Stimulated activated CD8-positive, alpha-beta memory T cell treated with anti-CD3 and anti-CD28 coated beads, Interleukin-4, amount 100 ng/mL, for 1 hour (primary cell): ENCODE measurements around the gene MAP2K2.

Source experiments
- DNase-seq, 2 donors: peaks; one replicate each; pipeline ENCODE4 v3.0.0-alpha.2; 2020; ENCODE audit warnings: low read depth in 2 of 2, low spot score in 1 of 2

Gene MAP2K2

DNA sequence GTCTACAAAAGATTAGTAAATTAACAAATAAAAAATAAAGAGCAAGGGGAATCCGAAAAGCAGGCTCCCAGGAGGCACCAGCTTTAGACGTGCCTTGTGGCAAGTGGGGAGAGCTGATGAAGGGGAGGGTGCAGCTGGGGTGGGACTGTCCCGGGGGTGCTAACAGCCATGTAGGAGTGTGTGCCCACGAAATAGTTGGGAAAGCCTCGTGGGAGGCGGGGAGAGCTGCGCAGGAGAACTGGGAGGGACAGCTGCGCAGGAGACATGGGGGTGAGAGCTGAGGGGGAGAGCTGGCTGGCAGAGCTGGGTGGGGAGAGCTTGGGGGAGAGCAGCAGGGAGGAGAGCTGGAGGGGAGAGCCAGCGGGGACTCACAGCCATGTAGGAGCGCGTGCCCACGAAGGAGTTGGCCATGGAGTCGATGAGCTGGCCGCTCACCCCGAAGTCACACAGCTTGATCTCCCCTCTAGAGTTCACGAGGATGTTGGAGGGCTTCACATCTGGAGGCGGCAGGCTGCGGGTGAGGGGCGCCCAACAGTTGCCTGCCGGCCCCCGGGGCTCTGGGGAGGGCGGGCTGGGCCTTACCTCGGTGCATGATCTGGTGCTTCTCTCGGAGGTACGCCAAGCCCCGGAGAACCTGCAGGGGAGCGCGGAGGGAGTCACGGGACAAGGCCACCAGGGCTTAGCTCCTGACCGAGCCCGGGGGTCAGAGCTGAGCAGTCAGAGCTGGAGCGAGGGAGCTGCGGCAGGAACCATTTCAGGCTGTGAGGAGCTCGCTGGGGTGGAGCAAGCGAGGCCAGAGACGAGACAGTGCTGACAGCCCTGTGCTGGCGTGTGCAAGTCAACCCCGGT lies 23.1 kb downstream of the MAP2K2 start:
- no peak for DNase-seq

DNA sequence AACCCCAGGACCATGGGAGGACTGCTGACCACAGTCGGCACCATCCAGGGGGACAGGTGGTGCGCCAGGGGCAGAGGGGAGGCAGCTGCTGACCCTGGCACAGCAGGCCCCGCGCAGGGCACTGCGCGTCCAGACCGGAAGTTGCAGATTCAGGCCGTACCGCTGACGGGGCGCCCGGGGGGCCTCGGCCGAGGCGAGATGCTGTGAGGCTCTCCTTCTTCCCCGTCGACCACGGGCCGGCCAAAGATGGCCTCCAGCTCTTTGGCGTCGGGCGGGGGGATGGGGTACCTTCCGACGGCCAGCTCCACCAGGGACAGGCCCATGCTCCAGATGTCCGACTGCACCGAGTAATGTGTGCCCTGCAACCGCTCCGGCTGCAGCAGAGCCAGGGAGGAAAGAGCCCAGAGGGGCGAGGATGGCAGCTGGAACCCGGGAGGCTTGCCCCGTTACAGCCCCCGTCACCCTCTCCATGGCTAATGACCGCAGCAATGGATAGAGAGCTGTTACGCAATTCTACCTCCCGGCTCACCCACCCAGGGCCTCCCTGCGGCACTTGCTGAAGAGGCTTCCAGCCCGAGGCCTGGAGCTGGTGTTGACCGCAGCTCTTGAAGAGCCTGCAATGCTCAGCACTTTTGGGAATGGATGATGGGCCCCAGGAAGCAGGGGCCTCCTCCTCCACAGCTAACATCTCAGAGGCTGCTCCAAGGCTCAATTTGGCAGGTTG lies 24.7 kb downstream of the MAP2K2 start:
- no peak for DNase-seq

DNA sequence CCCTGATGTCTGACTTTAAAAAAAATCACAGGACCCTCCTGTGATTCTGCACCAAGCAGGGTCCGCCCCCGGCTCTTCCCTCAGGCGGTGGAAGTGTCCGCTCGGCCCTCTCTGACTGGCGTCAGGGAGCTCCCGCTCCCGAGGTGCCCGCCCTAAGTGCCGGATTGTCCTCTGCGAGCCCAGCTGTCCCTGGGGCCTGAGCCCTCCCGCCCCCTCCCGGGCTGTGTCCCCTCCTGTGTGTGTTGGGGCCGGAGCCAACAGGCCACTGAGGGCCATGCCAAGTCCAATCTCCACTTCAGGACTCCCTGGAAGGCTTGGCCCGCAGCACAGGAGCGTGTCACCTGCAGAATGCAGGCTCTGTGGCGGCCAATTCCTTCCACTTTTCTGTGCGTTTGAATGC lies 25.4 kb downstream of the MAP2K2 start:
- DNase-seq = no peak

DNA sequence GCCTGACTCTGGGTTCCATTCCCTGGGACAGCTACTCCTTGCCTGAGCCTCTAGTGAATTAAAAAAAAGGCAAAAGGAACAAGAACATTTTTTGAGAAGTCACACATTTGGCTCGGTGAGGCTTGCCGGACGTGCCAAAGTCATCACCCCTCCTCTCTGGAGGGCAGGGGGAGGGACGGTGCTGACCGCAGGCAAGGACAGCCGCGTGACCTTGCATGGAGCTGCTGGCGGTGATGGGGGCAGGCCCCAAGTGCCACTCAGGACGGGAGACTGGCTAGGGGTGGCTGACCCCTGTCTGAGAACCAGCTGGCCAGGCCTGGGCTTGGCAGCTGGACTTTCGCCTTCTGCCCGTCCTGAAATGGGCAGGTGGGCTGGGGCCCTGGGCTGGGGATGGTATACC lies 26.4 kb downstream of the MAP2K2 start:
- no peak for DNase-seq

DNA sequence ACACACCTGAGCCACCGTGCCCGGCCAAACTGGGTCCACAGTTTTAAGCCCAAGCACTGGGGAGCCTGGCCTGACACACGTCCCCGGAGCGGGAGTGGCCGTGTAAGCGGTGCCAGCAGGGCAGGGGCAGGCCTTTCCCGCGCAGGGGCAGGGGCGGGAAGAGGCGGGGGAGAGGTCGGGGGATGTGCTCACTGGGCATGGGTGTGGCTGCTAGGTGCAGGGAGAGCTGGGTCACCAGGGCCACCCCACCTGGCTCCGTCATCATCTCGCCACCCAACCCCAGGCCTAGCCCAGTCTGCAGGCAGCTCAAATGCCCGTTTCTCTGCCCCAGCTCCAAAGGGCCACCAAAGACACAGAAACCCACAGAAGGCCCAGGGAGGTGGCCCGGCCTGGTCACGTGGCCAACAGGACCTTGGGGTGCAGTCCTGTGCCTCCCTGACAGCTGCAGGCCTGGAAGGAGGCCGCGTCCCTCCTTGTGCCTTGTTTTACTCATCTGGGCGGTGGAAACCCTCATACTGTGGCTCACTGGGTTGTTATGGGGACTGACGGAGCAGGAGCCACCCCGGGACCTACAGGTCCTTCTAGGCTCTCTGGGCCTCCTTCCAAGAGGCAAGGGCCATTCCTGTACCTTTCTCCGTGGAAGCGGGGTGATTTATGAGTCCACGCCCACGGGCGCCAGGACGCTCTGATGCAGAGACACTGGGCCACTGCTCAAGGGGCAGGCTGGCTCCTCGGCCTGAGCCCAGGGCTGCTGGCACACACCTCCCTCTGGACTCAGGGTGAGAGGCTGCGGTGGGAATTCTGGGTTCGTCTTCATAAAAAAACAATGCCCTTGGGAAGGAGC lies 27.7 kb downstream of the MAP2K2 start:
- no peak for DNase-seq

DNA sequence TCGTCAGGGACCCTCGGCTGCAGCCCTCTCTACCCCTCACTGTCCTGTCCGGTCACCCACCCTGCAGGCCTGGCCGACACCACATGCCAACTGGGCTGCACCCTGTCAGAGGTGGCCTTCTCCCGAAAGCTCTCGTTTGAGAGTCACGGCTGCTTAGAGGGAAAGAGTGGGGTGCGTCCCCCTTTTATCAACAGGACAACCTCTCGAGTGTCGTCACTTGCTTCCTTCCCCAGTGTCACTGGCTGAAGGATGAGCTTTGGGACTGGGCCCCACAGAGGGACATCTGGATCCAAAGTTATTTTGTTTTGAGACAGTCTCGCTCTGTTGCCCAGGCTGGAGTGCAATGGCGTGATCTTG lies 28.5 kb downstream of the MAP2K2 start:
- DNase-seq = no peak

DNA sequence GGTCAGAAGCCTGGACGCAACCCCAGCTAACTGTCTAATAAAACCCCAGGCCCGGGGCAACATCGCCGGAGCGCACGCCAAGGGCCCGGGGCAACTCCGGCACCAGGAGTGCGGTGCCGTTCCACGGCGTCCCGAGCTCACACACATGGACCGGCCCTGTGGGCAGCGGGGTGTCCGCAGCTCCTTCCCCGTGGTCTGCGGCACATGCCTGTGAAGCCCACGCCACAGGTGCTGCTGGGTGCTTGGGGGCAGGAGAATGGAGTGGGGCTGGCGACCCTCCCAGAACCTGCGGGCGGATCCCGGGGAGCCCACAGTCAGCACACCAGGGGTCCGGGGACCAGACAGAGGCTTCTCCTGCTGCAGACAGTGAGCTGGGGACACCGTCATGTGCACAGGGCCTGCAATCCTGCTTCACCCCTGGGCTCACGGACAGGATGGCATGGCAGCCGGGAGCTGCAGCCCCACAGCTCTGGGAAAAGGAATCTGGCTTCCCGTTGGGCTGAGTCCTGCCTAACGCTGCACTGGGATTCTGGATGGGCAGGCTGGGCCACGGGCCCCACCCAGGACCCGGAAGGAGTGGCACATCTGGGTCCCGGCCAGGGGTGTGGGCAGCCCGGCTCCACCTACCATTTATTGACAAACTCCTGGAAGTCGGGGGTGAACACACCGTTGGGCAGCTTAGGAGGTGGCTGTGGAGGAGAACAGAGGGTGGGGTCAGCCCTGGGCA lies 29.0 kb downstream of the MAP2K2 start:
- DNase-seq = no peak

DNA sequence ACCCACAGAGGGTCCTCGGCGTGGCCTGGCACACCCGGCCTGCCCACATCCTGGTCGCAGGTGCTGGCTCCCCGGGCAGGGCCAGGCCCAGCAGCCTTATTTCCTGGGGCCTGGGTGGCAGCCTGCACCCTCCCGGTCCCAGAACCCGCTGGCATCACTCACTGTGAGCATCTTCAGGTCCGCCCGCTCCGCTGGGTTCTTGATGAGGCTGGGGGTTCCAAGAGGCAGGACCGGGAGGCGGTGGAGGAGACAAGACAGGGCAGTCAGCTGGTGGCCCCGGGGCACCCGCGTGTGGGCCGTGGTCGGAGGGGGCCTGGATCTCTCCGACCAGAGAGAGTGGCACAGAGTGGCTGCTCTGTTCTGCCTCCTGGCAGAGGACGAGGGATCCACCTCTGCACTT lies 29.6 kb downstream of the MAP2K2 start:
- DNase-seq = no peak

DNA sequence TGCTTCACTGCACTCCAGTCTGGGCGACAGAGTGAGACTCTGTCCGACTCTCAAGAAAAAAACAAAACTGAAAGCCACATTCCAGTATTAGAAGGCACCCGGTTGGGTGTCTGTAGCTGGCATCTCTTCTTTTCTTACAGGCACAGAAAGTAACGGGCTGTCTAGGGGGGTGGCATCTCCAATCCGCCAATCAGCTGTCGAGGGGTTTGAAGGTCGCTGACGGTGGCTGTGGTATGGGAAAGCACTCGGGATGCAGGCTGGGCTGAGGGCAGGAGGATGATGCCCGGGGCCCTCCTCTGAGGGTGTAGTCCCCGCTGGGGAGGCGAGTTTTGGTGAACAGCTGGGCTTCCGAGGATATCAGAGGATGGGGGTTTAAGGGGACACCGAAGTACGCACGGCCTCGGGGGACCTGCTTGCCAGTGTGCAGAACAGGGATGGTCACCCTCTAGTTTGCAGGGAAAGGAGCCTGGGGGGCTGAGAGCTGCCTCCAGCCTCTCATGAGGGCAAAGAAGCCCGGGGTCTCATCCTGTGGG lies 30.2 kb downstream of the MAP2K2 start:
- DNase-seq = no peak

DNA sequence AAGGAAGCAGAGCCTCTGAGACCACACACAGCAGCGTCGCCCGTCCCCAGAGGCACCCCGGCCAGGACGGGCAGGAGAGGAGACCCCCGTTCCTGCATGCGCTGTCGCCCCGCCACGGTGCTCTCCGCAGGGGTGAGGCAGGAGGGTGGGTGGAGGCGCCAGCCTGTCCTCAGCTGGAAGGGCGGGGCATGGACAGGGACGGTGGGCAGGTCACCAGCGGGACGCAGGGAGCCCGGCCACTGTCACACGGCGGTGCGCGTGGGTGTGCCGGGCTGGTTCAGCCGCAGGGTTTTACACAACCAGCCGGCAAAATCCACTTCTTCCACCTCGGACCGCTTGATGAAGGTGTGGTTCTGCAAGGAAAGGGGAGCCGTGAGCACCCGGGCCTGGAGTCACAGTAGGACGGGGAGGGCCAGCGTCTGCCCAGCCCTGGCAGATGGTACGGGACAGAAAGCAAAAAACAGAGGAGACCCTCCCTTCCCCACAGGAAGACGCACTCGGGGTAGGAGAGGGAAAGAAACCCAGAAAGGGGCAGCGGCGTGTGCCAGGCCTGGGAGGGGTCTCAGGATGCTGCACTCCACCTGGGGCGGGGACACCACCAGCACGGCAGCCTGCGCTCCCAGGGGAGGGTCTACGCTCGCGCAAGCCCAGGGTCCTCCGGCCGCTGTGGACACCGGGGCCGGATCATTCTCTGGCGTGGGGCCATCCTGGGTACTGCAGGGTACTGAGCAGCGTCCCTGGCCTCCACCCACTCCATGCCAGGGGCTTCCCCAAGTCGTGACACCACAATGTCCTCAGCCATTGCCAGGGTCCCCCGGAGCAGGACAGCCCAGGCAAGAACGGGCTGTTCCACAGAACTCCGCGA lies 33.3 kb downstream of the MAP2K2 start:
- DNase-seq = no peak

DNA sequence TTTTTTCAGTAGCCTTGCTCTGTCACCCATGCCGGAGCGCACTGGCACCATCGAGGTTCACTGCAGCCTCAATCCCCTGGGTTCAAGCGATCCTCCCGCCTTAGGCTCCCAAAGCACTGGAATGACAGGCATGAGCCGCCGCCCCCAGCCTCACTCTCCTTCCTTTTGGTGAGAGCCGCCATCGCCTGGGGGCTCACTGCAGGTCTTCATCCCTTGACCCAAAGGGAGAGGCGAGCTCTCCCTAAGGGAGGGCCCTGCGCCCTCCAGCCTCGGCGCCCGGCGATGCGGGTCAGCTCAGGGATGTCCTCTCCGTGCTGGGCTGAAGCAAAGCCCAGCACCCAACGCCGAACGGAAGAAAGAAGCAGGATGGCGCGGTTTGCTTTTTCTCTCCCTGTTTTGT lies 34.0 kb downstream of the MAP2K2 start:
- no peak for DNase-seq

DNA sequence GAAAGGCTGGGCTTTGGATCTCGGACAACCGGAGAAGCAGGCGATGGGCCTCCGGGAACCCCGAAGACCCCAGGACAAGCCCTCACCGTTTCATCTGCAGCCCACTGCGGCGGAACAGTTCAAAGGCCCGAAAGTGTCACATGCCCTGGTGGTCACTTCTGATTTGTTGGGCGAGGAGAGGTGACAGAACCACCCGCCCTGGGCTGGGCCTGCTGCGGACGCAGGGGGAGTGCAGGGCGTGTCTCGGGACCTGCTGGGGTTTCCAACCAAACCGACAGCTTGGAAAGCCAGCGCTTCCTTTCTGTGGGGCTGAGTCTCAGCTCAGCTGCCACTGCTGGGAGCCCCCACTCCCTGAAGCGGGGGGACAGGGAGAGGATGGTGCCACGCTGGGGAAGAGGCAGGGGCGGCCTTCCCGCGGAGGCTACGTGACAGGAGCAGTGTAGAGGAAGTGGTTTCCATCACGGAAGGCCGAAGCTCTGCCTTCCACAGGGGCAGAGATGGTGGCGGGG lies 34.5 kb downstream of the MAP2K2 start:
- no peak for DNase-seq

DNA sequence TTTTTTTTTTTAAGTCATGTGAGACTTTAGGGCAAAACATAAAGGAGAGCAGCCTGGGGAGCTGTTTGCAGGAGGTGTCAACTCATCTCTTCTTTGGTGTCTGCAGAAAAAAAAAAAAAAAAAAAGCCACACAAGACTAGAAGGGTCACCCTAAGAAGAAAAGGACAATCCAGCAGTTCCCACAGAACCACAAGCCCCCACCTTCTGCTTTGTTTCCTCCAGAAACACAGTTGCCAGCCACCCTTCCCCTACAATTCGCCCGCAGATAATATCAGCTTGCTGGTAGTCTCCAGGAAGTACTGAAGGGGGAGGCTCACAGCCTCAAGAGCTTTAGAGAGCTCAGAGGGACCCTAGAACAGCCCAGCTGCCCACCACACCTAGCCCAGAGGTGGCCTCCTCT lies 34.9 kb downstream of the MAP2K2 start:
- no peak for DNase-seq

DNA sequence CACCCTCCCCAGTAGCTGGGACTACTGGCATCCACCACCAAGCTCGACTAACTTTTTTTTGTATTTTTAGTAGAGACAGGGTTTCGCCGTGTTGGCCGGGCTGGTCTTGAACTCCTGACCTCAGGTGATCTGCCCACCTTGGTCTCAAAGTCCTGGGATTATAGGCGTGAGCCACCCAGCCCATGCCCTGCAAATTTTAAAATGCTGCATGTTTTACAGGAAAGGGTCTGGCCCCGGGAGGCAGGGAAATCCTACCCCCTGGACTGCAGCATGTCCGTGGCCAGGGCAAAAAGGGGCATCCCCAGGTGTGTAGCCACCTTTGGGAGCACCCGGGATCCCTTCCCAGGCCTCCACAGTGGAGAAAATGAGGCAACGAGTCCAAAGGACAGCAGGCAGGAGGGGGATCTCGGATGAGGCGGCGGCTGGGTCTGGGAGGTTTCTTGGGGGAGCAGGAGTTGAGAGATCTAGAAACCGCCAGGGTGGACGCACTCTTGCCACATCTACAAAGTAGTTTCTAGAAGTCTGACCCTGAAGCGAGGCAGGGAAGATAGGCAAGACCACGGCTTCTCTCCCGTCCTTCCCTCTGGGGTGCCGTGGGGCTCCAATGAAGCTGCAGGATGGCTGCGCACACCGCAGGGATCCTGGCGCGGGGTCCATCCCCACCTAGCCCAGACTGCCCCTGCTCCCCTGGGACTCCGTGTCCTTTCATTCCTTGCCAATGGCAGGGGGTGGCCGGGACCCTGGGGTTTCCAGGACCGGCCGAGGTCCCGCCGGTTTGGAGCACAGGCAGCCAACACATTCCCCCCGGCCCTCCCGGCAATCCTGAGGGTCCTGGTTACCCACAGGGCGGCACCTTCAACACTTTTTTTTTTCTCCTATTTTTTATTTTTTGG lies 35.9 kb downstream of the MAP2K2 start:
- no peak for DNase-seq

DNA sequence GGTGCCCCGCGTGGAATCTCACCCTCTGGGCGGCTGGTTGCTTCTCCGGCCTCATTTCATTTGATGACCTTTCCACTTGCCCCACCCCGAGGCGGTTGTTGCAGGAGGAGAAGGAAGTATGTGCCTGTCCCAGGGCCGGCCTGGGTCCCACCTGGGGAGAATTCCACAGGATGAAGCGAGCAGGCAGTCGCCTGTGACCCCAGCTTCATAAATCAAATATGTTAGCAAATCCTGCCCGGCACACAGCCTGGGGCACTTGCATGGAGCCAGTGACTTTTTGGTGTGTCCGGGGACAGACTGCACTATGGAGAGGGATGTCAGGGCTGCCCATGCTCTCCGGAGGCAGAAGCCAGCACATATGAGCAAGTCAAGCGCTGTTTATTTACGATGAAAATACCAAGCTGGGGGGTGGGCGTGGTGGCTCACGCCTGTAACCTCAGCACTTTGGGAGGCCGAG lies 37.5 kb downstream of the MAP2K2 start:
- no peak for DNase-seq

DNA sequence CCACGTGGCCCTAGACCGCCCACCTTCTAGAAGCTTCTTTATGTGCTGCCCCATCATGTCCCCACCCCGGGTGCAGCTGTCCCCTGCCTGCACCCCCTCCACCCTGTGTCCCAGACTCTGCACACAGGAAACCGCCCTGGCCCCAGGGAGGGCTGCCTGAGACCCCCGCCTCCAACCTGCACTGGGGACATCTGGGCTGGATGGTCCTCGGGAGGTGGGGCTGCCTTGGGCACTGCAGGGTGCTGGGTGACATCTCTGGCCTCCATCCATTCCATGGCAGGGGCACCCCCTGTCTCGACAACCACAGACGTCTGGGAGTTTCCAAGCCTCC lies 39.4 kb downstream of the MAP2K2 start:
- DNase-seq = no peak

DNA sequence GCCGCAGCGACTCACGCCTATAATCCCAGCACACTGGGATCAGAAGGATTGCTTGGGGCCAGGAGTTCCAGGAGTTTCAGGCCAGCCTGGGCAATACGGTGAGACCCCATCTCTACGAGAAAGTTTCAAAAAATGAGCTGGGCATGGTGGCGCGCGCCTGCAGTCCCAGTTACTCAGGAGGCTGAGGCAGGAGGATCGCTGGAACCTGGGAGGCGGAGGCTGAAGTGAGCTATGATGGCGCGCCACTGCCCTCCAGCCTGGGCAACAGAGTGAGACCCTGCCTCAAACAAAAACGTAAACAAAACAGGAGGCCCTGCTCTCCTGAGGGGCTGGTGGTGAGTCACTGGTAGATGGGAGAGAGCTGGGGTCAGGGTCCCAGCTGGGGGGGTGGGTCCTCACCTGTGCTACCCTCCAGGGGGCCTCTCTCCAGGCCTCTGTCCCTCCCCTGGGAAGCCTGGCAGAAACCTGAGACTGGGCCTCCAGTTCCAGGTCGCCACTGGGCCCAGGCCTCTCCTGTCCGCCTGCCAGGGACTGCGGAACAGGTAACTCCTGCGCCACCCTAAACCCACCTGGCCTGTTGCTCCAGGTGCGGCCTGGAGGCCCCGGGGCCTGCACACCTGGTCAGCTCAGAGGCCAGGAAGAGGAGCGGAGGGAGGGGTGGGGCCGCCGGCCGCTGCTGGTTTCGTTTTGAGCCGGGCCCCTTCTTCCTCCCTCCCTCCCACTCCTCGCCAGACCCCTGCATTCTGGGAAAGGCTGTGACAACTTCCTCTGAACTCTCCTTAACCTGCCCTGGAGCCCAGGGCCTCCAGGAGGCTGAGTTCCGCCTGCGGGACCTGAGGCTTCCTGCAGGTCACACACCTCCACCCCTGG lies 40.0 kb downstream of the MAP2K2 start:
- no peak for DNase-seq

DNA sequence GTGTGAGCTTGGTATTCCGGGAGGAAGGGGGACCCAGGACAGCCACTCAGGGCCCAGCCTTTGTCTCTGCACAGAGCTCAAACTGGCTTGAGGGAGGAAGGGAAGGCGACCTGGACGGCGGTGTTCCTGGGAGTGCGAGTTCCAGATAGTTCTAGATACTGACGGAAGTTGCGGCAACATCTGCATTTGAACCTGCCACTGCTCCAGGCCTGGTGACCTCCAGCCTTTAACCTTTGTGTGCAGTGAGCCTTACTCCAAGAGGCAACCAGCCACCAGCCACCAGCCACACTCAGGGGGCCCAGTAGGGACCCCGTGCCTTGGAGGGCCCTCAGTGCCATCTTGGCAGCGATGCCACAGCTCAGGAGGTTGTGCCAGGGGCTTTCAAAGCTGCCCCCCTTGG lies 41.8 kb downstream of the MAP2K2 start:
- DNase-seq = no peak
